GM18502 (cell line): ENCODE data around the gene NXF3.
"Not testable (repeated sequence)": the region's sequence is repeated elsewhere in the genome, so short reads cannot be mapped to it uniquely, and the experiment has no call there.

Experiments
- ATAC-seq: cut with Tn5 transposase; IDR thresholded peaks from one replicate; pipeline ENCODE4 v1.9.1; 2021; ENCODE audit warnings: mild to moderate bottlenecking; ENCODE audit not compliant: unreplicated experiment, poor library complexity

The NXF3 gene

GRCh38 chrX:103052625-103053024 lies 40.3 kb downstream of the NXF3 start:
- ATAC-seq: no peak

- ATAC-seq: no peak
Measured at GRCh38 chrX:103051260-103051789, 41.6 kb downstream of the NXF3 start.

DNA sequence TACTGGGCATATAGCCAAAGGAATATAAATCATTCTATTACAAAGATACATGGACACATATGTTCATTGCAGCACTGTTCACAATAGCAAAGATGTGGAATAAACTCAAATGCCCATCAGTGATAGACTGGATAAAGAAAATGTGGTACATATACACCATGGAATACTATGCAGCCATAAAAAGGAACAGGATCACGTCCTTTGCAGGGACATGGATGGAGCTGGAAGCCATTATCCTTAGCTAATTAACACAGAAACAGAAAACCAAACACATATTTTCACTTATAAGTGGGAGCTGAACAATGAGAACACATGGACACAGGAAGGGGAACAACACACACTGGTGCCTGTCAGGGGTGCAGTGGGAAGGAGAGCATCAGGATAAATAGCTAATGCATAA lies 59.6 kb downstream of the NXF3 start:
- ATAC-seq: not testable (repeated sequence)
